H9 (cell line): ENCODE data around the gene RMRP. TPM values are rescaled to one million over a fixed set of nuclear protein-coding genes. Genes with fewer than 3 reads are reported as not detected.
"Not testable (repeated sequence)": the region's sequence is repeated elsewhere in the genome, so short reads cannot be mapped to it uniquely, and the experiment has no call there.

Source experiments
- DNase-seq: peaks from one replicate; pipeline ENCODE4 v3.0.0-alpha.2; 2017
- H2AFZ ChIP-seq: one replicate; pipeline ENCODE4 v1.6.1; 2013; ENCODE audit warnings: mild to moderate bottlenecking, low read length, control low read depth, moderate library complexity
- H2AK5ac ChIP-seq: 2 replicates; pipeline ENCODE4 v1.6.1; 2013; ENCODE audit warnings: low read length, control low read depth, mixed read lengths; ENCODE audit not compliant: insufficient read length
- H2BK120ac ChIP-seq: one replicate; pipeline ENCODE4 v1.6.1; 2013; ENCODE audit warnings: low read depth, mild to moderate bottlenecking, low read length, control low read depth, inconsistent platforms; ENCODE audit not compliant: poor library complexity, severe bottlenecking
- H2BK12ac ChIP-seq: 2 replicates; pipeline ENCODE4 v1.6.1; 2013; ENCODE audit warnings: low read length, control low read depth, mixed read lengths, low read depth; ENCODE audit not compliant: insufficient read length
- H2BK15ac ChIP-seq: 2 replicates; pipeline ENCODE4 v1.6.1; 2013; ENCODE audit warnings: low read depth, low read length, control low read depth
- H2BK20ac ChIP-seq: one replicate; pipeline ENCODE4 v1.6.1; 2013; ENCODE audit warnings: low read depth, mild to moderate bottlenecking, low read length, control low read depth, inconsistent platforms; ENCODE audit not compliant: poor library complexity, severe bottlenecking
- H2BK5ac ChIP-seq: 2 replicates; pipeline ENCODE4 v1.6.1; 2013; ENCODE audit warnings: low read length, control low read depth, mixed read lengths; ENCODE audit not compliant: insufficient read length
- H3K14ac ChIP-seq: 2 replicates; pipeline ENCODE4 v1.6.1; 2013; ENCODE audit warnings: low read length, control low read depth; ENCODE audit not compliant: insufficient read depth
- H3K18ac ChIP-seq: 2 replicates; pipeline ENCODE4 v1.6.1; 2013; ENCODE audit warnings: low read depth, mild to moderate bottlenecking, mixed read lengths, low read length, control low read depth; ENCODE audit not compliant: insufficient read length
- H3K23ac ChIP-seq: 2 replicates; pipeline ENCODE4 v1.6.1; 2013; ENCODE audit warnings: low read length, control low read depth, mixed read lengths, low read depth; ENCODE audit not compliant: insufficient read length
- H3K23me2 ChIP-seq: 2 replicates; pipeline ENCODE4 v1.6.1; 2013; ENCODE audit warnings: low read depth, mild to moderate bottlenecking, mixed read lengths, low read length, control low read depth; ENCODE audit not compliant: insufficient read length, poor library complexity, severe bottlenecking
- H3K27ac ChIP-seq: 2 replicates; pipeline ENCODE4 v1.5.1; 2013; ENCODE audit warnings: low read length, control low read depth, mixed read lengths, low read depth; ENCODE audit not compliant: insufficient read length
- H3K27me3 ChIP-seq: 2 replicates; pipeline ENCODE4 v1.6.1; 2013; ENCODE audit warnings: low read length, control low read depth, inconsistent platforms; ENCODE audit not compliant: insufficient read depth
- H3K4ac ChIP-seq: 2 replicates; pipeline ENCODE4 v1.6.1; 2013; ENCODE audit warnings: low read depth, mild to moderate bottlenecking, control low read depth, inconsistent platforms, low read length, moderate library complexity
- H3K4me1 ChIP-seq: 2 replicates; pipeline ENCODE4 v1.6.1; 2013; ENCODE audit warnings: low read length, control low read depth, inconsistent platforms; ENCODE audit not compliant: insufficient read depth
- H3K4me2 ChIP-seq: 2 replicates; pipeline ENCODE4 v1.6.1; 2013; ENCODE audit warnings: low read length, control low read depth, mixed read lengths; ENCODE audit not compliant: insufficient read length, insufficient read depth
- H3K56ac ChIP-seq: 2 replicates; pipeline ENCODE4 v1.6.1; 2013; ENCODE audit warnings: low read depth, mild to moderate bottlenecking, mixed read lengths, low read length, control low read depth; ENCODE audit not compliant: insufficient read length
- H3K79me1 ChIP-seq: 2 replicates; pipeline ENCODE4 v1.6.1; 2013; ENCODE audit warnings: low read depth, mild to moderate bottlenecking, moderate library complexity, low read length, control low read depth, inconsistent platforms; ENCODE audit not compliant: insufficient read depth, poor library complexity, severe bottlenecking
- H3K79me2 ChIP-seq: 2 replicates; pipeline ENCODE4 v1.6.1; 2013; ENCODE audit warnings: low read length, control low read depth, inconsistent platforms; ENCODE audit not compliant: insufficient read depth
- H3K9ac ChIP-seq: 2 replicates; pipeline ENCODE4 v1.6.1; 2013; ENCODE audit warnings: low read length, control low read depth, mixed read lengths; ENCODE audit not compliant: insufficient read length; ENCODE audit errors: extremely low read depth
- H3K9me3 ChIP-seq: one replicate; pipeline ENCODE4 v1.6.1; 2013; ENCODE audit warnings: low read depth, low read length, inconsistent platforms; ENCODE audit not compliant: control insufficient read depth
- H3T11ph ChIP-seq: one replicate; pipeline ENCODE4 v1.6.1; 2013; ENCODE audit warnings: mild to moderate bottlenecking, low read length, control low read depth, inconsistent platforms
- H4K20me1 ChIP-seq: one replicate; pipeline ENCODE4 v1.6.1; 2013; ENCODE audit not compliant: control insufficient read depth, insufficient read length, insufficient read depth
- H4K5ac ChIP-seq: 2 replicates; pipeline ENCODE4 v1.6.1; 2013; ENCODE audit warnings: low read depth, mild to moderate bottlenecking, mixed read lengths, low read length, control low read depth; ENCODE audit not compliant: insufficient read length
- H4K8ac ChIP-seq: replicated peaks from 2 replicates; pipeline ENCODE4 v1.6.1; 2013; ENCODE audit warnings: low read length, control low read depth, mixed read lengths, low read depth; ENCODE audit not compliant: insufficient read length
- H4K91ac ChIP-seq: 2 replicates; pipeline ENCODE4 v1.6.1; 2013; ENCODE audit warnings: low read depth, mild to moderate bottlenecking, moderate library complexity, mixed read lengths, low read length, control low read depth; ENCODE audit not compliant: insufficient read length
- H3K27ac Mint-ChIP-seq, 3 experiments: 2 replicates in 2 of 3; 3 replicates in 1 of 3; pipeline ENCODE4 v1.8.0; 2020 to 2021; ENCODE audit warnings: mixed read lengths in 3 of 3, mild to moderate bottlenecking in 1 of 3, moderate library complexity in 1 of 3
- H3K27me3 Mint-ChIP-seq: 2 replicates; pipeline ENCODE4 v1.8.0; 2021; ENCODE audit warnings: low read depth, mild to moderate bottlenecking, moderate library complexity, mixed read lengths
- H3K36me3 Mint-ChIP-seq, 3 experiments: 2 replicates in 2 of 3; 3 replicates in 1 of 3; pipeline ENCODE4 v1.8.0; 2020 to 2021; ENCODE audit warnings: low read depth in 3 of 3, mixed read lengths in 3 of 3; ENCODE audit not compliant: insufficient read depth in 1 of 3
- H3K4me1 Mint-ChIP-seq, 2 experiments: 2 replicates each; pipeline ENCODE4 v1.8.0; 2020; ENCODE audit warnings: mixed read lengths in 2 of 2
- H3K4me3 Mint-ChIP-seq, 2 experiments: 2 replicates in 1 of 2; 3 replicates in 1 of 2; pipeline ENCODE4 v1.8.0; 2020 to 2021; ENCODE audit warnings: mild to moderate bottlenecking in 2 of 2, mixed read lengths in 2 of 2, moderate library complexity in 1 of 2
- H3K9me3 Mint-ChIP-seq, 2 experiments: 2 replicates in 1 of 2; 3 replicates in 1 of 2; pipeline ENCODE4 v1.8.0; 2020; ENCODE audit warnings: mild to moderate bottlenecking in 2 of 2, mixed read lengths in 2 of 2, moderate library complexity in 1 of 2
- WGBS: extraction: QIAGEN DNeasy Blood & Tissue Kit; methylation state at CpG from one replicate; pipeline ENCODE4 v1.1.7; 2013; ENCODE audit warnings: missing lambda C conversion rate, low lambda C conversion rate, mixed read lengths; ENCODE audit not compliant: insufficient read length; ENCODE audit errors: extremely low coverage; 5-methylcytosine and 5-hydroxymethylcytosine counted together
- total RNA-seq: library from RNA; stranded (reverse); gene quantifications from 2 replicates; pipeline ENCODE4 v1.2.1, GENCODE V29; 2021

Gene RMRP
- total RNA-seq, 1 experiment from 2014 or later: 18,417 TPM

- not testable (repeated sequence) for H3K4ac ChIP-seq, H3K79me2 ChIP-seq, H2BK5ac ChIP-seq, H3K79me1 ChIP-seq, H2BK20ac ChIP-seq, H3K27me3 Mint-ChIP-seq, H3K9me3 ChIP-seq, H3K4me1 Mint-ChIP-seq, H2AFZ ChIP-seq, H2BK120ac ChIP-seq, H3K18ac ChIP-seq, H3K27ac Mint-ChIP-seq, H4K91ac ChIP-seq, DNase-seq, H3K4me3 Mint-ChIP-seq, H4K8ac ChIP-seq, H3K27me3 ChIP-seq, H3K14ac ChIP-seq, H3K4me1 ChIP-seq, H3T11ph ChIP-seq, H3K56ac ChIP-seq, H4K20me1 ChIP-seq, H4K5ac ChIP-seq, H2AK5ac ChIP-seq, H2BK12ac ChIP-seq, H3K23me2 ChIP-seq, H3K4me2 ChIP-seq, H3K27ac ChIP-seq, H2BK15ac ChIP-seq, H3K9ac ChIP-seq, H3K23ac ChIP-seq
- peaks cover 9 to 16% (median 12%) of the 10 kb centered on the region in 3 experiments for H3K36me3 Mint-ChIP-seq
- no CpG with 5 or more reads among the region's 8 CpGs for WGBS
- H3K9me3 Mint-ChIP-seq: peaks cover 4 to 16% of the 10 kb centered on the region in 2 experiments; a peak in 4 of 5 replicates
Observed at GRCh38 chr9:35638751-35639150, 19.1 kb downstream of the RMRP start.

DNA sequence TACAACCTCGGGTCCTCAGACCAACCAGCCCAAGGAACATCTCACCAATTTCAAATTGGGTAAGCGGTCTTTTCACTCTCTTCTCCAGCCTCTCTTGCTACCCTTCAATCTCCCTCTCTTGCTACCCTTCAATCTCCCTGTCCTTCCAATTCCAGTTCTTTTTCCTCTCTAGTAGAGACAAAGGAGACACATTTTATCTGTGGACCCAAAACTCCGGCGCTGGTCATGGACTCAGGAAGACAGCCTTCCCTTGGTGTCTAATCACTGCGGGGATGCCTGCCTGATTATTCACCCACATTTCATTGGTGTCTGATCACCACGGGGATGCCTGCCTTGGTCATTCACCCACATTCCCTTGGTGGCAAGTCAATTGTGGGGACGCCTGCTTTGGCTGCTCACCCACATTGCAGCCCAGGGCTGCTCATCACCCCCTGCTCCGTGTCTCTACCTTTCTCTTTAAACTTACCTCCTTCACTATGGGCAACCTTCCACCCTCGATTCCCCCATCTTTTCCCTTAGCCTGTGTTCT is 20.3 kb downstream of the RMRP start:
- not testable (repeated sequence) for H3K23ac ChIP-seq, H3K27me3 ChIP-seq, H4K8ac ChIP-seq, H3K79me2 ChIP-seq, H3K27ac Mint-ChIP-seq, H3T11ph ChIP-seq, H3K56ac ChIP-seq, H3K9ac ChIP-seq, H3K27me3 Mint-ChIP-seq, H3K4me3 Mint-ChIP-seq, H2BK15ac ChIP-seq, H3K4me1 ChIP-seq, H3K14ac ChIP-seq, H2BK12ac ChIP-seq, H3K18ac ChIP-seq, H4K5ac ChIP-seq, H2AK5ac ChIP-seq, H4K20me1 ChIP-seq, H3K23me2 ChIP-seq, H3K27ac ChIP-seq, H3K79me1 ChIP-seq, H3K4me2 ChIP-seq, H2BK20ac ChIP-seq, H3K4me1 Mint-ChIP-seq, DNase-seq, H3K4ac ChIP-seq, H4K91ac ChIP-seq, H3K9me3 ChIP-seq, H2BK120ac ChIP-seq, H2AFZ ChIP-seq, H2BK5ac ChIP-seq
- H3K36me3 Mint-ChIP-seq: peaks cover 9 to 16% (median 12%) of the 10 kb centered on the region in 3 experiments
- H3K9me3 Mint-ChIP-seq: peaks cover 4 to 16% of the 10 kb centered on the region in 2 experiments; a peak in 4 of 5 replicates
- no CpG with 5 or more reads among the region's 9 CpGs for WGBS
